HG02981 (cell line): ENCODE results near the gene OR4F15.

ENCODE experiments used
- ATAC-seq: cut with Tn5 transposase; IDR thresholded peaks from one replicate; pipeline ENCODE4 v1.9.1; 2021; ENCODE audit warnings: mild to moderate bottlenecking, moderate library complexity; ENCODE audit not compliant: unreplicated experiment

OR4F15 gene

GRCh38 chr15:101803209-101803608, 8.8 kb upstream of the OR4F15 start, which contains the start of gene OR4F6:
Gene OR4F6 (plus strand): TSS chr15:101803509. CDS start chr15:101805720, 2,211 bp downstream.
- no peak for ATAC-seq

GRCh38 chr15:101803676-101804075, 8.3 kb upstream of the OR4F15 start:
- ATAC-seq, result no peak

GRCh38 chr15:101804375-101804774, 7.6 kb upstream of the OR4F15 start:
- ATAC-seq, result no peak

GRCh38 chr15:101804941-101805340, 7.1 kb upstream of the OR4F15 start:
- no peak for ATAC-seq

GRCh38 chr15:101805605-101806345, 6.2 kb upstream of the OR4F15 start:
- ATAC-seq, result no peak

GRCh38 chr15:101807345-101807945, 4.6 kb upstream of the OR4F15 start:
- no peak for ATAC-seq

- no peak for ATAC-seq
Measured at GRCh38 chr15:101808201-101808600, 3.8 kb upstream of the OR4F15 start.

- no peak for ATAC-seq
Measured at GRCh38 chr15:101810456-101810855, 1.5 kb upstream of the OR4F15 start.

- ATAC-seq, result no peak
Measured at GRCh38 chr15:101810876-101811275, 1.1 kb upstream of the OR4F15 start.

- no peak for ATAC-seq
Measured at GRCh38 chr15:101813803-101814534, 2.0 kb downstream of the OR4F15 start.

GRCh38 chr15:101820781-101821180, 8.8 kb downstream of the OR4F15 start:
- ATAC-seq, result no peak

- no peak for ATAC-seq
Measured at GRCh38 chr15:101827257-101827656, 15.3 kb downstream of the OR4F15 start.

- no peak for ATAC-seq
Measured at GRCh38 chr15:101828774-101829173, 16.8 kb downstream of the OR4F15 start.

- ATAC-seq, result no peak
Measured at GRCh38 chr15:101841656-101842055, 29.7 kb downstream of the OR4F15 start.

GRCh38 chr15:101844916-101845315, 32.9 kb downstream of the OR4F15 start:
- ATAC-seq, result no peak

GRCh38 chr15:101852356-101852755, 40.4 kb downstream of the OR4F15 start:
- ATAC-seq, result no peak
